NCI-H2107 (cell line): ENCODE results near the gene CYREN.
"Not testable (repeated sequence)": the region's sequence is repeated elsewhere in the genome, so short reads cannot be mapped to it uniquely, and the experiment has no call there.

Source experiments
- DNase-seq: peaks from one replicate; lab custom pipeline; 2025; lab: John Stamatoyannopoulos, UW

The CYREN gene

GRCh38 chr7:135170274-135170997 lies at the start of gene CYREN:
CYREN (minus strand) TSS chr7:135170707; CDS start chr7:135168922, 1,785 bp downstream.
- peak; percentile 92 for DNase-seq

- DNase-seq, result no peak
Measured at GRCh38 chr7:135217645-135218509, 47.4 kb upstream of the CYREN start.

DNA sequence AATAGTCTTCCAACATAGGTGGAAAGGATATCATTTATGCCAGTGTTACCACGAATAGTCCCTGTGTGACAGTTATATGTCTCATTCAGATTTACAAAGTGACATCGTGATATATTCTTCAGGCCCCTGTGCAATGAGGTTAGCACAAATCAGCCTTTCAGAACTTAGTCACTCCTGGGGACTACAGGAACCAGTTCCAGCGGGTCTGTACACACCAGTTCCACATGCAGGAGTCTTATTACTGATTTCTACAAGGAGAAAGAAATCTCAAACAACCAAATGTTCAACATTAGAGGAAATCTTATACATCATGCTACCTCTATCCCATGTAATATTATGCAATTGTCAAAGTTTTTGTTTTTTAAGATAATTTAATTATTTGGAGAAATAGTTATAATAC lies 45.2 kb upstream of the CYREN start:
- DNase-seq, result no peak

- no peak for DNase-seq
Measured at GRCh38 chr7:135215180-135215579, 44.7 kb upstream of the CYREN start.

DNA sequence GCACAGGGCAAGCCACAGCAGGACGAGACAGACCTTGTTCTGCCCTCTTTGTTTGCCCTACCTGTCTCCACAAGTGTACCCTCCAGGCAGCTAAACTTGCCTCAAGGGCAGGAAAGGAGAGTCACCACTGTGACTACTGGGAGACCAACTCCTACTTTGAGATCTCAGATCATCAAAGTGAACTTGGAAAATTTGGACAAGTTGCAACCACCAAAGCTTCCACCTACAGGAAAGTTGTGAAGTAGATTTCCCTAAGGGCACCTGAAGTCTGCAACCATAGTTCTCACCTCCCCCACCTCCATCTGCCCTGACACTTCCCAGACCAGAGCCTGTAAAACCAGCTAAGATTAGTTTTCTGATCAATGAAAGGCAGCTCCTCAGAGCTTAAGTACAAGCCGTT lies 43.3 kb upstream of the CYREN start:
- no peak for DNase-seq

GRCh38 chr7:135211946-135212685 lies 41.6 kb upstream of the CYREN start:
- DNase-seq, result not testable (repeated sequence)

DNA sequence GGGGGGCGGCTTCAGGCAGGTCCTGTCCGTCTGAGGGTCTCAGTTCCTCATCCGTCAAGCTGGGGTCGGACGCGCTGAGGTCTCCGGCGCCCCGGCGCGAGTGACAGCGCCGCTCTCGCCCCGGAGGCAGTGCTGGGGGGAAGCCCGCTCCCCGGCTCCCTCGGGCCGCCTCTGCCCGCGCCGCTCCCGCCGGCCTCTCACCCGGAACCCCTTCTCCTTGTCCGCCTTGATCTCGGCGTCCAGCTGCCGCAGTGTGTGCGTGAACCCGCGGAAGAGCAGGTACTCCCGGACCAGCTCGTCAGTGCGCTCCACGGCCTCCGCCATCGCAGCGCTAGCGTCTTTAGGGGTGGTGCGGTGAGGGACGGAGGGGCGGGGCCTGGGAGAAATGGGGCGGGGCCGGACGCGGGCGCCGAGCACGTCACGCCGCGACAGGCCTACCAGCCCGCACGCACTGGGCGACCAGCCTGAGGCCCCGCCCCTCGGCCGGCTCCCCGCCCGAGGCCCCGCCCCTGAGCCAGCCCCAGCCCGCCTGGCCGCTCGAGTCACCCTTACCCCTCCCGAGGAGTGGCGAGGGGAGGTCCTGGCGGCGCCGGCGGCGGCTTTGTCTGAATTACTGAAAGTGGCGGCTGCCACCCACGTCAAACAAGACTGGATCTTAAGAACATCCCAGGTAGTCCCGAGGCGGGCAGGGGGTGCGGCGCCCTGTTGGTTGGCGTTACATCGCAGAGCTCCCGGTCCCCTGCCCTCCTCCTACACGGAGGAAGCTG lies 40.9 kb upstream of the CYREN start, which contains the start of gene WDR91:
WDR91 (minus strand) TSS at position 348 of the 767 bp plus-strand sequence; CDS start at position 324, 24 bp downstream.
- peak; percentile 93 for DNase-seq

DNA sequence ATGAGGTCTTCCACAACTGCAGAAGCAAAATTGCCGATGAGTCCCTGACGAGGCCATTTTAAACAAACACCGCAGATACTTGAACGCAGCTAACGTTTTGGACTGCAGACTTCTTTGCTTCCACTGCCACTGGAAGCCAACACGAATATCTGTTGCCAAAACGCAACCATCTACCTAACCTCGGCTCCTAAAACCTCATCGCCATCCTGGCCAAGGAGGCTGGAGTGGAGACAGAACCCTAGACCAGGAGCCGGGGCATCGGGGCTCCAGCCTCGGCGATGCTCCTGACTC lies 40.3 kb upstream of the CYREN start:
- no peak for DNase-seq

DNA sequence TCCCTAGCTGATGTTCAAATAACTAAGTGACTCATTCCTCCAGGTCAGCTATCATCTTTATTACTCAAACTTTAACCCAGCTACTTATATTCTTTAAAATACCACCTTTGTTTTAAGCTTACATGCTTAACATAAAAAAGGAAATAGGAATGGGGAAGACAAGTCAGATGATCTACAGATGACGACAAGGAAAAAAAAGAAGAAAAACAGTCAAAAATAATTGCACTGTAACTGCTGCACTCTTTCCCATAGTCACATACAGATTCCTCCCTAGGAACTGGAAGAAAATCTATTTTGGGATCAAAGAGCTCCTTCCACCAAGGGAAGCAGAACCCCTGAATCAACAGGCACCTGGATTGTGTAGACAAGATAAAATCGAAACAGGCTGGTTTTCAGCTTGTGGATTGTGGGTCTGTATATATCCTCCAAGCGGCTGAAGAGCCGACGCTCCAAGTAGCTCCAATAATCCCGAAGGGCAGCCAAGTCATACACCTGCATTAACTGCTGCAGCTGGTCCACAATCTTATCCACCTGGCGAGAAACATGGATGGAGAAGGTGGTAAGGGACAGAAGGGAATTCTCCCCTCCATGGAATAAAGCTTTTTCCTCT lies 38.8 kb upstream of the CYREN start:
- DNase-seq, result no peak

GRCh38 chr7:135208102-135208793 lies 37.7 kb upstream of the CYREN start:
- no peak for DNase-seq

DNA sequence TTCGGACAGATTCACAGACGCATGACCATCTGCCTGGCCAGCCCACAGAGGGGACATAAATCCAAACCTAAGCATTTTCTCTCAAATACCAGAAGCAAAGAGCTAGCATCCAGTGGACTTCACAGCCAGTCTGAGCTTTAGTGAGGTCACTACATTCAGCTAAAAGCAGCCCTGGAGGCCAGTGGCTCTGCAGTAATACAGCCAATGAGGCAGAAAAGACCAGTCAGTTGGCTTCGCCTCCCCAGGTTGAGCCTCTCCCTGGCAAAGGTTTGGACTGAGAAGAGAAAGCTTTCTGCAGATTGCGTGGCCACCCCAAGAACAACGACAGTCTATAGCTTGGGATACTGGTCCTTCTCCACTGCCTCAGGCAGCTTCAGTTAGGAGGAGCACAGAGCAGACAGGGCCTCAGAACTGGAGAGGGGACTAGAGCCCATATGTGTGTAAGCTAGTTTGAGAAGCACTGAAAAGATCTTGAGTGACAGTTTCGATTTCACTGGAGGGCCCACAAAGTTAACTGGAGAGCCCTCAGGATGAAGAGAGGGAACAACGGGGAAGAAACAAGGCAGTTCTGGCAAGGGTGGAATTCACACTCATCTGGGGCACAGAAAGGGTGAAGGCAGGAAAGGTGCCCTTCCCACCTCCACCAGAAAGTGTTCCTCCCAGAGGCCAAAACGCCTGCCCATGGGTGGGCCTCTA lies 37.0 kb upstream of the CYREN start:
- DNase-seq, result no peak

- DNase-seq, result no peak
Measured at GRCh38 chr7:135206941-135207391, 36.5 kb upstream of the CYREN start.

GRCh38 chr7:135205850-135206249 lies 35.3 kb upstream of the CYREN start:
- no peak for DNase-seq

GRCh38 chr7:135204876-135205275 lies 34.4 kb upstream of the CYREN start:
- no peak for DNase-seq

- DNase-seq, result no peak
Measured at GRCh38 chr7:135204341-135204749, 33.8 kb upstream of the CYREN start.

GRCh38 chr7:135201350-135201749 lies 30.8 kb upstream of the CYREN start:
- DNase-seq, result no peak

DNA sequence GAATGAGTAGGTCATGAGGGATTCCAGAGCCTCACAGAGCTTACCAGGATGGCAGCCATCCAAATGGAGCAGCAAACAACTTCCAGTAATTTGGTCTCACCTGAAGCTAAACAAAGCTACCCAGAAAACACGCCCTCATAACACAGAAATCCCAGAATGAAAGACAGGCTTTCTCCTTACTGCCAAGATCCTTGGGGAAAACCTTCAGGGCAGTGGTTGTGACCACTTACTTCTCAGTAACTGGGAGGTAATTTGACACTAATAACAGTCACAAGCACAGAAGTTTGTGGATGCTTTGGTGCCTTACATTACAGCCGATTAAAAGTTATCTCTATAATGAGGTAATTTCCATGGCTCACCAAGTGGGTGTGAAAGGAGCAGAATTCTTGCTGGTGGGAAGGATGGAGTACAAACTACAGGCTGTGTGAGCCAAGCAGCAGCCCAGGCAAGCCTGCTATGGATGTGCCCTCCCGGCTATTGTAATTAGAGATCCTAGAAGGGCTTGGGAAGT lies 30.4 kb upstream of the CYREN start:
- peak; percentile 20 for DNase-seq

DNA sequence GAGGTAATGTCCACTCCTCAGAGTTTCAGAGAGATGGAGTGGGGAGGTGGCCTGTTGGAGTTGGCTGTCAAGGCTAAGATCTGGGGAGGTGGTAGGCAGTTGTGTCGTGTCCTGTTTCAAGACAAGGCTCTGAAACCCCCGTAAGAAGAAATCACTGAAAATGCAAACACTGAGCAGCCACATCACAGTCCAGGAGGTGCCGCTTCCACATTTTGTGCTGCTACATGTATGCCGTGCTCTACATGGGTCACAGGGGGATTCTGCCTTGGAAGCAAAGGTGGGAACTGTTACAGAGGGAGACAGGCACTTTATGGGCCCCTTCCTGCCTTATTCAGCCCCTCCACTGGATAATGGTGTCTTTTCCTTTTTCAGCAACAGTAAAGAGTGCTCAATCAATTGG lies 28.9 kb upstream of the CYREN start:
- no peak for DNase-seq

- DNase-seq, result no peak
Measured at GRCh38 chr7:135197906-135198655, 27.6 kb upstream of the CYREN start.
